ENCODE data around the gene CFAP210.
A peak's percentile ranks its signal among the peaks of the same experiment; 100 is the strongest.
"Not testable (repeated sequence)": the region's sequence is repeated elsewhere in the genome, so short reads cannot be mapped to it uniquely, and the experiment has no call there.

The CFAP210 gene

DNA sequence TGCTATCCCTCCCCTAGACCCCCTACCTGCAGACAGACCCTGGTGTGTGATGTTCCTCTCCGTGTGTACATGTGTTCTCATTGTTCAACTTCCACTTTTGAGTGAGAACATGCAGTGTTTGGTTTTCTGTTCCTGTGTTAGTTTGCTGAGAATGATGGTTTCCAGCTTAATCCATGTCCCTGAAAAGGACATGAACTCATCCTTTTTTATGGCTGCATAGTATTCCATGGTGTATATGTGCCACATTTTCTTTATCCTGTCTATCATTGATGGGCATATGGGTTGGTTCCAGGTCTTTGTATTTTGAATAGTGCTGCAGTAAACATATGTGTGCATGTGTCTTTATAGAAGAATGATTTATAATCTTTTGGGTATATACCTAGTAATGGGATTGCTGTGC, 78.2 kb downstream of the CFAP210 start:
- H3K27ac ChIP-seq (ENCODE audit: low read depth, low read length); H3K9me3 ChIP-seq (ENCODE audit: control insufficient read depth in 5 of 5, low read length in 5 of 5); H3K9ac ChIP-seq (ENCODE audit: low read length in 5 of 5); H3K27me3 ChIP-seq (ENCODE audit: control insufficient read depth in 5 of 5, insufficient read depth in 4 of 5, low read length in 5 of 5); H3K4me1 ChIP-seq (ENCODE audit: control insufficient read depth in 5 of 5, insufficient read depth in 5 of 5, low read length in 5 of 5); H3K4me3 ChIP-seq (ENCODE audit: low read depth in 1 of 5, low read length in 5 of 5): not testable (repeated sequence)
- peaks cover 24 to 49% (median 44%) of the 10 kb centered on the region in 5 donors for H3K36me3 ChIP-seq (ENCODE audit: control insufficient read depth in 5 of 5, insufficient read depth in 5 of 5, low read length in 5 of 5)

DNA sequence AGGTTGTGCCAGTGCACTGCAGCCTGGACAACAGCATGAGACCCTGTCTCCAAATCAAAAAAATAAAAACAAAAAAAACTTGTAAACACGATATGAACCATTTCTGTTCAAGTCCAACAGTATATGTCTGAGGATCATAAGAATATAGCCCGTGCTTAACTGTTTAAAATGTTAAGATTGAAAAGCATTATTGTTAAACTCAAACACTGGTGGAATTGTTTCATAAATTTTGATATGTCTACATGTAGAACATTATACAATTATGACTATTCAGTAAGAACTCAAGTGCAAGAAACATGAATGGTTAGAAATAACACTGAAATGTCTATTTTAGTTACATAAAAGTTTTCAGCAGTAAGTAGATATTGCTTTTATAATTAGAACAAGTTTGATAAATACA, 80.3 kb downstream of the CFAP210 start:
- no peaks in the 10 kb centered on the region for H3K27me3 ChIP-seq (ENCODE audit: control insufficient read depth in 5 of 5, insufficient read depth in 4 of 5, low read length in 5 of 5)
- H3K27ac ChIP-seq (ENCODE audit: low read depth, low read length), result no peak overlapping the region
- peaks cover 39 to 64% (median 52%) of the 10 kb centered on the region in 5 donors for H3K36me3 ChIP-seq (ENCODE audit: control insufficient read depth in 5 of 5, insufficient read depth in 5 of 5, low read length in 5 of 5)
- H3K9ac ChIP-seq (ENCODE audit: low read length in 5 of 5), result no peak overlapping the region
- no peak overlapping the region for H3K4me3 ChIP-seq (ENCODE audit: low read depth in 1 of 5, low read length in 5 of 5)
- H3K4me1 ChIP-seq (ENCODE audit: control insufficient read depth in 5 of 5, insufficient read depth in 5 of 5, low read length in 5 of 5), result no peaks in the 10 kb centered on the region
- H3K9me3 ChIP-seq (ENCODE audit: control insufficient read depth in 5 of 5, low read length in 5 of 5), result peaks cover 0 to 3% (median 0%) of the 10 kb centered on the region in 5 donors

DNA sequence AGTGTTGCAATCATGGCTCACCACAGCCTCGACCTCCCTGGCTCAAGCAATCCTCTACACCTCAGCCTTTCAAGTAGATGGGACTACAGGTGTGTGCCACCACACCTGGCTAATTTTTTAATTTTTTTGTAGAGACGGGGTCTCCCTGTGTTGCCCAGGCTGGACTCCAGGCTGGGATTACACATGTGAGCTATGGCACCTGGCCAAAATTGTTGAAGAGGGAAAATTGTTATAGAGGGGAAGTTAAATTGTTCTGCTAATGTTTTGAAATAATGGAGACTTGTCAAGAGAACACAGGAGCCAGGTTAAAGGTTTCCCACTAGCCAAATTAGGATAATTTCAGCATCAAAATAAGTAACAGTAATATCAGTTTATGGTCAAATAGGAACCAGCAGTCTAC, 84.9 kb downstream of the CFAP210 start:
- no peak overlapping the region for H3K27ac ChIP-seq (ENCODE audit: low read depth, low read length)
- peaks cover 0 to 3% (median 0%) of the 10 kb centered on the region in 5 donors for H3K9me3 ChIP-seq (ENCODE audit: control insufficient read depth in 5 of 5, low read length in 5 of 5)
- H3K36me3 ChIP-seq (ENCODE audit: control insufficient read depth in 5 of 5, insufficient read depth in 5 of 5, low read length in 5 of 5), result peaks cover 29 to 80% (median 55%) of the 10 kb centered on the region in 5 donors
- no peak overlapping the region for H3K4me3 ChIP-seq (ENCODE audit: low read depth in 1 of 5, low read length in 5 of 5)
- H3K27me3 ChIP-seq (ENCODE audit: control insufficient read depth in 5 of 5, insufficient read depth in 4 of 5, low read length in 5 of 5), result no peaks in the 10 kb centered on the region
- no peak overlapping the region for H3K9ac ChIP-seq (ENCODE audit: low read length in 5 of 5)
- H3K4me1 ChIP-seq (ENCODE audit: control insufficient read depth in 5 of 5, insufficient read depth in 5 of 5, low read length in 5 of 5), result no peaks in the 10 kb centered on the region

- Histone ChIP-seq H3K9ac (ENCODE audit: low read length in 5 of 5) (peak overlapping the region in 1 of 5 donors; percentile 51), H3K27me3 (ENCODE audit: control insufficient read depth in 5 of 5, insufficient read depth in 4 of 5, low read length in 5 of 5) (no peaks in the 10 kb centered on the region), H3K27ac (ENCODE audit: low read depth, low read length) (no peak overlapping the region), H3K4me3 (ENCODE audit: low read depth in 1 of 5, low read length in 5 of 5) (no peak overlapping the region), H3K9me3 (ENCODE audit: control insufficient read depth in 5 of 5, low read length in 5 of 5) (no peaks in the 10 kb centered on the region), H3K4me1 (ENCODE audit: control insufficient read depth in 5 of 5, insufficient read depth in 5 of 5, low read length in 5 of 5) (peaks cover 0 to 12% (median 6%) of the 10 kb centered on the region in 5 donors), H3K36me3 (ENCODE audit: control insufficient read depth in 5 of 5, insufficient read depth in 5 of 5, low read length in 5 of 5) (peaks cover 0 to 6% (median 0%) of the 10 kb centered on the region in 5 donors)
Observed at GRCh38 chr2:169599568-169599967, 94.6 kb downstream of the CFAP210 start.

DNA sequence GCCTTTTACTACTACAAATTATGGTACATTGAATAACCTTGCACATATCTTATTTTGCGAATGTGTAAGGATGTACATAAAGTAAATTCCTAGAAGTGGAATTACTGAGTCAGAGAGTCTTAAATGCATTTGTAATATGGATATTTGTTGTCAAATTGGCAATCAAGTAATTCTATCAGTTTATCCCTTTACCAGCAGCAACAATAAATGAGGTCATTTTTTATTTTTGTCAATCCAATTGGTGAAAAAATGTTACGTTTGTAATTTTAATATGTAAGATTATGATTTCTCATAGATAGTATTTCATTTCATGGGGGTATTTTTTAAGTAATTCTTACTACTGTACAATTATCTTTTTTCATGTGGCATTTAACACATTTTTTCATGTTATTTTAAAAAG, 95.2 kb downstream of the CFAP210 start:
- Histone ChIP-seq H3K9ac (ENCODE audit: low read length in 5 of 5) (no peak overlapping the region), H3K36me3 (ENCODE audit: control insufficient read depth in 5 of 5, insufficient read depth in 5 of 5, low read length in 5 of 5) (peaks cover 0 to under 1% (median 0%) of the 10 kb centered on the region in 5 donors), H3K27me3 (ENCODE audit: control insufficient read depth in 5 of 5, insufficient read depth in 4 of 5, low read length in 5 of 5) (no peaks in the 10 kb centered on the region), H3K9me3 (ENCODE audit: control insufficient read depth in 5 of 5, low read length in 5 of 5) (no peaks in the 10 kb centered on the region), H3K27ac (ENCODE audit: low read depth, low read length) (no peak overlapping the region), H3K4me1 (ENCODE audit: control insufficient read depth in 5 of 5, insufficient read depth in 5 of 5, low read length in 5 of 5) (peaks cover 0 to 12% (median 6%) of the 10 kb centered on the region in 5 donors), H3K4me3 (ENCODE audit: low read depth in 1 of 5, low read length in 5 of 5) (no peak overlapping the region)

DNA sequence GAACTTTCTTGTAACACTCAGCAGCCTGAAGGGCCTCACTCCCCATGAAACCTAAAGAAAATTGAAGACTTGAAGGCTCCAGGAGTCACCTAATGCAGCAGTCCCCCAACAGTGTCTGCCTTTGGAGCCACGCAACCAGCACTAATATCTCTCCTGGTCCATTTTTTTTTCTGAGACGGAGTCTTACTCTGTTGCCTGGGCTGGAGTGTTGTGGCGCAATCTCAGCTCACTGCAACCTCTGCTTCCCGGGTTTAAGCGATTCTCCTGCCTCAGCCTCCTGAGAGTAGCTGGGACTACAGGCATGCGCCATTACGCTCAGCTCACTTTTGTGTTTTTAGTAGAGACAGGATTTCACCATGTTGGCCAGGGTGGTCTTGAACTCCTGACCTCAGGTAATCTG, 97.7 kb downstream of the CFAP210 start:
- not testable (repeated sequence) for H3K9ac ChIP-seq (ENCODE audit: low read length in 5 of 5); H3K27me3 ChIP-seq (ENCODE audit: control insufficient read depth in 5 of 5, insufficient read depth in 4 of 5, low read length in 5 of 5); H3K36me3 ChIP-seq (ENCODE audit: control insufficient read depth in 5 of 5, insufficient read depth in 5 of 5, low read length in 5 of 5); H3K27ac ChIP-seq (ENCODE audit: low read depth, low read length); H3K4me3 ChIP-seq (ENCODE audit: low read depth in 1 of 5, low read length in 5 of 5); H3K9me3 ChIP-seq (ENCODE audit: control insufficient read depth in 5 of 5, low read length in 5 of 5)
- H3K4me1 ChIP-seq (ENCODE audit: control insufficient read depth in 5 of 5, insufficient read depth in 5 of 5, low read length in 5 of 5), result peaks cover 0 to 12% (median 6%) of the 10 kb centered on the region in 5 donors
